ENCODE measurements around the gene COX6B2.

The COX6B2 gene

GRCh38 chr19:55383279-55384130 lies 29.0 kb upstream of the COX6B2 start:
- DNase-seq (ENCODE audit: low read depth in 1 of 2, low spot score in 1 of 2): peak in 1 of 2 donors; percentile 33

GRCh38 chr19:55382522-55383054 lies 28.1 kb upstream of the COX6B2 start:
- DNase-seq (ENCODE audit: low read depth in 1 of 2, low spot score in 1 of 2): no peak

GRCh38 chr19:55382013-55382412 lies 27.5 kb upstream of the COX6B2 start:
- no peak for DNase-seq (ENCODE audit: low read depth in 1 of 2, low spot score in 1 of 2)

- no peak for DNase-seq (ENCODE audit: low read depth in 1 of 2, low spot score in 1 of 2)
Measured at GRCh38 chr19:55379174-55379573, 24.7 kb upstream of the COX6B2 start.

GRCh38 chr19:55377356-55378131 lies 23.0 kb upstream of the COX6B2 start:
- no peak for DNase-seq (ENCODE audit: low read depth in 1 of 2, low spot score in 1 of 2)

GRCh38 chr19:55376241-55376933 lies 21.9 kb upstream of the COX6B2 start, which contains the start of gene TMEM190:
Gene TMEM190, plus strand, starts transcription at chr19:55376826. Its CDS starts 28 bp downstream, at chr19:55376854.
- no peak for DNase-seq (ENCODE audit: low read depth in 1 of 2, low spot score in 1 of 2)

- no peak for DNase-seq (ENCODE audit: low read depth in 1 of 2, low spot score in 1 of 2)
Measured at GRCh38 chr19:55373993-55374757, 19.7 kb upstream of the COX6B2 start.

- DNase-seq (ENCODE audit: low read depth in 1 of 2, low spot score in 1 of 2): no peak
Measured at GRCh38 chr19:55373306-55373992, 18.9 kb upstream of the COX6B2 start.

- DNase-seq (ENCODE audit: low read depth in 1 of 2, low spot score in 1 of 2): no peak
Measured at GRCh38 chr19:55372316-55373081, 18.0 kb upstream of the COX6B2 start.

- DNase-seq (ENCODE audit: low read depth in 1 of 2, low spot score in 1 of 2): no peak
Measured at GRCh38 chr19:55370305-55370988, 15.9 kb upstream of the COX6B2 start, which contains the start of gene IL11. Gene IL11, minus strand, starts transcription at chr19:55370463. Its CDS starts 153 bp downstream, at chr19:55370310.

- DNase-seq (ENCODE audit: low read depth in 1 of 2, low spot score in 1 of 2): no peak
Measured at GRCh38 chr19:55369653-55370304, 15.3 kb upstream of the COX6B2 start.

GRCh38 chr19:55368701-55369563 lies 14.4 kb upstream of the COX6B2 start:
- DNase-seq (ENCODE audit: low read depth in 1 of 2, low spot score in 1 of 2): no peak

GRCh38 chr19:55368106-55368505 lies 13.6 kb upstream of the COX6B2 start:
- no peak for DNase-seq (ENCODE audit: low read depth in 1 of 2, low spot score in 1 of 2)

GRCh38 chr19:55366790-55367189 lies 12.3 kb upstream of the COX6B2 start:
- no peak for DNase-seq (ENCODE audit: low read depth in 1 of 2, low spot score in 1 of 2)

- no peak for DNase-seq (ENCODE audit: low read depth in 1 of 2, low spot score in 1 of 2)
Measured at GRCh38 chr19:55365964-55366363, 11.4 kb upstream of the COX6B2 start.

- DNase-seq (ENCODE audit: low read depth in 1 of 2, low spot score in 1 of 2): no peak
Measured at GRCh38 chr19:55365245-55365644, 10.7 kb upstream of the COX6B2 start.
